HL-60 (cell line): ENCODE results near the gene TLR3.

Source experiments
- GABPA ChIP-seq: IDR thresholded peaks from 2 replicates; pipeline ENCODE4 v1.6.1; 2012; ENCODE audit warnings: low read depth
- POLR2AphosphoS5 ChIP-seq: IDR thresholded peaks from 2 replicates; pipeline ENCODE4 v1.6.1; 2012; ENCODE audit warnings: low read depth
- REST ChIP-seq: IDR thresholded peaks from 2 replicates; pipeline ENCODE4 v1.6.1; 2012; ENCODE audit warnings: low read depth; ENCODE audit not compliant: insufficient replicate concordance
- SPI1 ChIP-seq: IDR thresholded peaks from 2 replicates; pipeline ENCODE4 v1.6.1; 2012; ENCODE audit warnings: low read depth, mild to moderate bottlenecking, borderline replicate concordance
- TF ChIP-seq, protein P1 (sequence below): IDR thresholded peaks from one replicate; pipeline ENCODE4 v1.5.1; 2011; ENCODE audit warnings: low read length, control low read depth, inconsistent platforms; ENCODE audit not compliant: insufficient read depth

- TF ChIP-seq, protein P1, sequence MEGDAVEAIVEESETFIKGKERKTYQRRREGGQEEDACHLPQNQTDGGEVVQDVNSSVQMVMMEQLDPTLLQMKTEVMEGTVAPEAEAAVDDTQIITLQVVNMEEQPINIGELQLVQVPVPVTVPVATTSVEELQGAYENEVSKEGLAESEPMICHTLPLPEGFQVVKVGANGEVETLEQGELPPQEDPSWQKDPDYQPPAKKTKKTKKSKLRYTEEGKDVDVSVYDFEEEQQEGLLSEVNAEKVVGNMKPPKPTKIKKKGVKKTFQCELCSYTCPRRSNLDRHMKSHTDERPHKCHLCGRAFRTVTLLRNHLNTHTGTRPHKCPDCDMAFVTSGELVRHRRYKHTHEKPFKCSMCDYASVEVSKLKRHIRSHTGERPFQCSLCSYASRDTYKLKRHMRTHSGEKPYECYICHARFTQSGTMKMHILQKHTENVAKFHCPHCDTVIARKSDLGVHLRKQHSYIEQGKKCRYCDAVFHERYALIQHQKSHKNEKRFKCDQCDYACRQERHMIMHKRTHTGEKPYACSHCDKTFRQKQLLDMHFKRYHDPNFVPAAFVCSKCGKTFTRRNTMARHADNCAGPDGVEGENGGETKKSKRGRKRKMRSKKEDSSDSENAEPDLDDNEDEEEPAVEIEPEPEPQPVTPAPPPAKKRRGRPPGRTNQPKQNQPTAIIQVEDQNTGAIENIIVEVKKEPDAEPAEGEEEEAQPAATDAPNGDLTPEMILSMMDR, result no peak
- TF ChIP-seq POLR2AphosphoS5 (no peak), REST (no peak), GABPA (no peak), SPI1 (no peak)
Measured at GRCh38 chr4:186029571-186030398, 39.2 kb upstream of the TLR3 start.
